ENCODE results near the gene TOX3.

Gene TOX3

GRCh38 chr16:52563767-52564611 is 17.0 kb upstream of the TOX3 start:
- DNase-seq: no peak

GRCh38 chr16:52562770-52563169 is 15.8 kb upstream of the TOX3 start:
- DNase-seq: no peak

- DNase-seq: no peak
Observed at GRCh38 chr16:52561910-52562741, 15.2 kb upstream of the TOX3 start.

- DNase-seq: no peak
Observed at GRCh38 chr16:52558448-52558847, 11.5 kb upstream of the TOX3 start.

GRCh38 chr16:52557236-52557635 is 10.3 kb upstream of the TOX3 start:
- no peak for DNase-seq

- no peak for DNase-seq
Observed at GRCh38 chr16:52556083-52556482, 9.1 kb upstream of the TOX3 start.

- DNase-seq: no peak
Observed at GRCh38 chr16:52555572-52555971, 8.6 kb upstream of the TOX3 start.

- no peak for DNase-seq
Observed at GRCh38 chr16:52554334-52554733, 7.4 kb upstream of the TOX3 start.

- no peak for DNase-seq
Observed at GRCh38 chr16:52553322-52553721, 6.4 kb upstream of the TOX3 start.

- no peak for DNase-seq
Observed at GRCh38 chr16:52552643-52553042, 5.7 kb upstream of the TOX3 start.

- no peak for DNase-seq
Observed at GRCh38 chr16:52549011-52549692, 2.2 kb upstream of the TOX3 start.

- DNase-seq: no peak
Observed at GRCh38 chr16:52548261-52549010, 1.5 kb upstream of the TOX3 start.

GRCh38 chr16:52547834-52548215 is 882 bp upstream of the TOX3 start:
- no peak for DNase-seq

- no peak for DNase-seq
Observed at GRCh38 chr16:52546291-52547003, 496 bp downstream of the TOX3 start.

GRCh38 chr16:52545898-52546266 is 1.1 kb downstream of the TOX3 start:
- DNase-seq: no peak

- DNase-seq: no peak
Observed at GRCh38 chr16:52545222-52545897, 1.6 kb downstream of the TOX3 start.

GRCh38 chr16:52544703-52545102 is 2.2 kb downstream of the TOX3 start:
- no peak for DNase-seq

GRCh38 chr16:52543654-52544053 is 3.3 kb downstream of the TOX3 start:
- no peak for DNase-seq

GRCh38 chr16:52540910-52541309 is 6.0 kb downstream of the TOX3 start:
- DNase-seq: no peak

GRCh38 chr16:52539191-52539590 is 7.8 kb downstream of the TOX3 start:
- no peak for DNase-seq

GRCh38 chr16:52538511-52538910 is 8.4 kb downstream of the TOX3 start:
- no peak for DNase-seq

- no peak for DNase-seq
Observed at GRCh38 chr16:52537516-52537915, 9.4 kb downstream of the TOX3 start.
